GM21515 (cell line): Measurements from ENCODE around the gene ANKRD63.

Experiments
- ATAC-seq: cut with Tn5 transposase; IDR thresholded peaks from one replicate; pipeline ENCODE4 v1.9.1; 2021; ENCODE audit not compliant: unreplicated experiment

ANKRD63 gene

DNA sequence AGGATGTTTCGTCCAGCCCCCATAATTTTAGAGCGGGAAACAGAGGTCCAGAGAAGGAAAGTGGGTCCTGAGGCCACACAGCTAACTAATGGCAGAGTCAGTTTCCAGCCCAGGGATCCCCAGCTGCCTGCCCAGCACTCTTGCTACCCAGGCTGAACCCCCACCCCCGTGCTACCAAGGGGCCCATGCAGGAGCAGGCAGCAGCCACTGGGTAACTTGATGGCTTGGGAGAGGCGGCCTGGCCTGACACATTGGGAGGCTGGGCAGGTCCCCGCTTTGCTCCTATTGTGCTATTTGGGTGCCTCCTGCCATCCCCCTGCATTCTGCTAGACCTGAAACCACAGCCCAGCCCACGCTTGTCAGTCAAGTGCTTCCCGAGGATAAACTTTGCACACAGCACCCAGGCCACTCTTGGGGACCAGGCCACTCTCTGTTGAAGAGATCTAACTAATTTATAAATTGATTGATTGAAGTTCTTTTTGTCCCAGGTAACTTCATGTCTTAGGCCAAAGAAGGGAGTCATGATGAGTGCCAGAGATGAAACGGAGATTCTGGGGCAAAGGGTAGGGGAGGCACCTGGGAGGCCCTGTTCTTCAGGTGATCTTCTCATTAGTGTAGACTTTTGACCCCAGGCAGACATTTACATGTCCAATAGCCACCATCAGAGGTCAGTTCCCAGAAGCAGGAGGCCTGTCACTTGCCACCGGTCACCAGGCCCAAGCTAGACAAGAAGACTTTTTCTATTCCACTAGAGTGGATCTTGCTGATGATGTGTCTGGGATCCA lies 37.0 kb downstream of the ANKRD63 start:
- no peak for ATAC-seq

DNA sequence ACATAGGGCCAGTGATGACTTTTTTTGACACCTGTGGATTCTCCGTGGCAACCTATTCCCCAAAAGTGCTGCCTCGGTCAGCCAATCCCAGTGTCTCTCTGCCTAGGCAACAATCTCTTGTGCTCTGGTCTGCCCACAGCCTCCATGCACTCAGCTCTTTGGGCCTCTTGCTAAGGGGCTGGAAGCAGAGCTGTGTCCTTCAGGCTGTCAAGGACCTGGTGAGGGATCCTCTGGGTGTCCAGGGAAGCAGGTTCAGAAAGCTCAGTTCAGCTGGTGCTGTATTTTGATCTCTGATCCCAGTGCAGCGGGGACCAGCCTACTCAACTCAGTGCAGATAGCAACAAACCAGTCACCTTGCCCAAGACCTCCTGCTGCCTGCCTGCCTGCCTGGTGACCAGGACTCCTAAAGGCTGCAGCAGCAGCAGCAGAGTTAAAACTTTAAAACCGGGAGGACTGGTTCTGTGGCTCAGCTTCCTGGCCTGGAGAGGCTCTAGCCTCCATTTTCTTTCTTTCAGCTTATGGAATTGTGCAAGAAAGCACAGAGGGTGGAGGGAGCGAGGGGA lies 37.8 kb downstream of the ANKRD63 start:
- no peak for ATAC-seq

GRCh38 chr15:40243126-40243810 lies 39.6 kb downstream of the ANKRD63 start:
- ATAC-seq = no peak

DNA sequence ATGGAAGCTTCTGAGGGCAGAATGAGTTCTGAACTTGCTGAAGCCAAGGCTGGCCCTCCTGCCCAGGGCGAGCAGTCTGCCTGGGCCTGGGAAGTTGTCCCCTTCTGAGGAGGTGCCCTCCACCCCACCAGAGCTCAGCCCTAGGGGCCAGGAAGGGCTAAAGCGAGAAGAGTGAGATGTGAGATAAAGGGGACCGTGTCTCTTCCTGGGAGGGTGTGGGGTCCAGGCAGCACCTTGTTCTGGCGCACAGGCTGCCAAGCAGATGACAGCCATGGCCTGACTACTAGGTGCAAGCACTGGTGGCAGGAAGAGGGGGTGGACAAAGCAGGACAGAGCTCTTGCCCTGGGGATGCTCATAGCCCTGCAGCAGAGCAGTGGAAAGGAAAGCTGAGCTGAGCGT lies 40.3 kb downstream of the ANKRD63 start:
- ATAC-seq = no peak

- no peak for ATAC-seq
These were observed 40.7 kb downstream of the ANKRD63 start for GRCh38 chr15:40242213-40242599.

GRCh38 chr15:40241269-40242212 lies 41.3 kb downstream of the ANKRD63 start:
- ATAC-seq = no peak

DNA sequence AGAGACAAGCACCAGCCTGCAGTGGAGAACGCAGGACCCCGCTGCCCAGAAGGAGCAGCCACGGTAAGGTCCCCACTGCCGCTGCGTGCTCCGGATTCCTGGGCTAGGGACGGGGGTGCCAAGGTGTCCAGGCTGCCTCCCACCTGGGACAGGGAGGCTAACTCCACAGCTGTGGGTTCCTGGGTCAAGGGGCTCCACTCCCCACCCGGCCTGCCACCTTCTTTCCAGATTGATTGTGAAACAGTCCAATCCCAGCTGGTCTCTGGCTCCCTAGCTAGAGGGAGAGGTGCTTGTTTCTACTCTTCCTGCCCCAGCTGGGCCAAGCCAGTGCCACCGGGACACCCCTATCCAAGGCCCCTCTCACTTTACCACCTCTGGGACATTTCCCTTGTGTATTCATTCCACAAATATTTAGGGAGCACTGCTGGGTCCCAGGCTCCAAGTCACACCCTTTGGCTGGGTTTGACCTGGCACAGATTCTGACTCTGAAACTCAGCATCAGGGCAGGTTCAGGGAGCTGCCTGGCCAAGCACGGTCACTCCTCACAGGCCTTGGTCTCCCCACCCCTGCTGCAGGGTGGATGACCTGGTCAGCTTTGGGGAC lies 42.1 kb downstream of the ANKRD63 start:
- ATAC-seq = no peak

DNA sequence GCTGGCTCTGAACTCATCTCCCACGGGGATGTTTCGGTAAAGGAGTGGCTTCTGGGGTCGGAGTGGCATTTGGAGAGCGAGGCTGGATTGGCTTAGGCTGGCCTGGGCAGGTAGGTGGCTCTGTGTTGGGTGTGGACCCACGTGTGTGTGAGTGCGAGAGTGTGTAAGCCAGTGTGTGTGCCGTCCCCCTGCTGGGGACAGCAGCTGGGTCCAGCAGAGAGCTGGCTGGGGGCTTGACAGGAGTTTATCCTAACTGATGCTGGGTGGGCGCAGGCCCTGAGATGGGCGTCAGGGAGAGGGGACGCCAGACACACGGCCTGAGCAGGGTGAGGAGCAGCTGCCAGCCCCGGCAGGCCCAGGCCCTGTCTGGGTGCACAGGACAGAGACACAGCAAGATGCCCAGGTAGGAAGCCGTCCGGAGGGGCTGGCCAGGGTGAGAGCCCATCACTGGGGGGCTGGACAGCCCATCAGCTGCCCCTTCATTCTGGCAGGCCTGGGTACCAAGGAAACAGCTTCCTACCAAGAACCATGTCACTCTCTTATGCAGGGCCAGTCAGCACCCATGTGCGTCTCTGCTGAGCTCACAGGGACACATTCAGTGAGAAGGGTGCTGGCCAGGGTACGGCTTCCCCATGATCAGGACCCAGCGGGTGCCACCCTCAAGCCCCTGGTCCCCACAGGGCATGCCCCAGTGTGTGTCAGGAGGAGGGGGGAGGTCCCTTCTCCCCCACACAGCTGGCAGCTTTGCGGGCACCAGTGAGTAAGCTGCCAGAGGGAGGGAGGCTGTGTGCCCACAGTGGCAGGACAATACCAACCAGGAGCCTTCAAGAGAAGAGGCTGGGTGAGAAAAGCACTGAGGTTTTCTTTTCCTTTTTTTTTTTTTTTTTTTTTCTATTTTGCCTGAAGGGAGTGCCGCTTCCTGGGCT lies 42.9 kb downstream of the ANKRD63 start:
- no peak for ATAC-seq

DNA sequence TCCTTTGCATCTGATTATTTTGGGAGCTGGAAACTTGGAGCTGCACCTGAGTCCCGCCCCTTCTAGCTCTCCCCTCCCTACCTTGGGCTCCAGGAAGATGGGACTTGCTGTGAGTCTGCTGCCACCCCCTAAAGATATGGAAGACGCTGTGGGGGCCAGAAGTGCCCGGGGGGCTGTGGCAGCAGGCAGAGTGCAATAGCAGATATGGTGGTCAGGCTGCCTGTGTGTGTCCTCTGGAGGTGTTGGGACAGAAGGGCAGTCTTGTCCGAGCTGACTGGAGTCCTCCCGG lies 43.5 kb downstream of the ANKRD63 start:
- no peak for ATAC-seq

DNA sequence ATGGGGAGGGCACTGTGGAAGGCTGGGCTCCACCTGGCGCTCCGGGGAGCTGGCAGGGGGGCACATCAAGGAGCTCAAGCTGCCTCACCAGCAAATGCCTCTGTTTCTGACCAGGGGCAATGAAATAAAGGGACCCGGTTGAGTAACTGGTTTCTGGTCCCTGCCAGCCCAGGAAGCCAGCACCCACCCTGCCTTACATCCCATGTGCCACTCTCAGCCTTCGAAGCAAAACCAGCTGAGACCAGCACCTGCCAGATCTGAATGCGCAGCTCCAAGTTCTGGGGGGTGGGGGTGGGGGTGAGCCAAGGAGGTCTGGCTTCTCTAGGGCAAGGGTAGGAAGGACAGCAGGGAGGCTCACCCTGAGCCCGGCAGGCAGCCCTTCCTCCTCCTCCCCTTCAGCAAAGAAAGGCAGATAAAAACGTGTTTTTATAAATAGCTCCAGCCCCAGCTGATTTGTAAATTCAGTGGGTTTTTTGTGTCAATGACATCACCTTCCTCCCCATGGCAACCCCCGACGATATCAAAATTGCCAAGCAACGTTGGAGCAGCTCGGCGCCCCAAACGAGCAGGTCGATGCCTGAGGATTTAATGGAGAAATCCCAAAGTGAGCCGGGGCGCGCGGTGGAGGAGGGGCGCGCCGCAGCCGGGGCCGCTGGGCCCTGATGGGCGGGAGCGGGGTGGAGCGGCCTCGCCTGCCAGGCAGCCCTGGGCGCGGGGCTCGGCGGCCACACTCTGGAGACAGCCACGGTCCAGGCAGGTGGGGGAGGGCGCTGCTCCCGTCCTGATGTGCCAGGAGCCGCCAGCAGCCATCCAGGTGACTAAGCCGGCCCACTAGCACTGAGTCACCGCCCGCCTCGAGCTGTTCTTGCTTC lies 44.1 kb downstream of the ANKRD63 start, which contains the start of gene PAK6:
PAK6 (plus strand) TSS at position 532 of the 872 bp plus-strand sequence. CDS start 25,723 bp downstream, outside the sequence.
- ATAC-seq = no peak

DNA sequence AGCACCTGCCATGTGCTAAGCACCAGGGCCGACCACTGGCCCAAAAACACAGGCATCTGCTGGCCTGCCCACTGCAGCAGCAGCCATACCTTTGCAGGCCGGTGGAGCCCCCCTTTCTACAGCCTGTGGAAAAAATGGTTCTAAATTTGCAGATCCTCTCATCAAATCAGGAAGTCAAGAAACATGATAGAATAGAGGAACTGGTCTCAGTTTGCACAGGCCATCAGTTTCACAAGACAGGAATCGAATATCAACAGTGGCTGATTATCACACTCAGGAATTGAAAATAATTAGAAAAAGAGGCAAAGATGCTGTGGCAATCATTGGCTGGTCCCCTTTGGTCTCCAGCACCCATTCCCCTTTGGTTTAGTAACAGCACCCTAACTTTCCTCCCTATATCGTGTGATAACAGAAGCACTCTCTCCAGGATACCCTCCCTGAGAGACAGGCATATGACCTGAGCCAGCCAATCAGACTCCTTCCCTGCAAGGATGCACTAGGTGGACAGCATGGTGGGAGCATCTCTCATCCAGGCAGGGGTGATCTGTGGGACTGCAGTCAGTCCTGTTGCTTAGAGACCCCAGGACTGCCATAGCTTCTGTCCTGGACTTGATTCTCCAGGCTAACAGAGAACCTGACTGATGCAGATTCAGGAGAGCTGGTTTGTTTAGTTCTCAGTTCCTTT lies 47.5 kb downstream of the ANKRD63 start:
- no peak for ATAC-seq

- no peak for ATAC-seq
These were observed 48.1 kb downstream of the ANKRD63 start for GRCh38 chr15:40234783-40235182.

- no peak for ATAC-seq
These were observed 48.9 kb downstream of the ANKRD63 start for GRCh38 chr15:40233727-40234577.

- ATAC-seq = no peak
These were observed 50.2 kb downstream of the ANKRD63 start for GRCh38 chr15:40232625-40233070.
